GM21381 (cell line): ENCODE data around the gene ZFPM1.

ENCODE experiments used
- ATAC-seq: cut with Tn5 transposase; IDR thresholded peaks from one replicate; pipeline ENCODE4 v1.9.1; 2021; ENCODE audit warnings: mild to moderate bottlenecking, moderate library complexity; ENCODE audit not compliant: unreplicated experiment

Gene ZFPM1

GRCh38 chr16:88525663-88525990 lies 72.5 kb downstream of the ZFPM1 start:
- no peak for ATAC-seq

GRCh38 chr16:88526008-88526905 lies 73.2 kb downstream of the ZFPM1 start:
- no peak for ATAC-seq

DNA sequence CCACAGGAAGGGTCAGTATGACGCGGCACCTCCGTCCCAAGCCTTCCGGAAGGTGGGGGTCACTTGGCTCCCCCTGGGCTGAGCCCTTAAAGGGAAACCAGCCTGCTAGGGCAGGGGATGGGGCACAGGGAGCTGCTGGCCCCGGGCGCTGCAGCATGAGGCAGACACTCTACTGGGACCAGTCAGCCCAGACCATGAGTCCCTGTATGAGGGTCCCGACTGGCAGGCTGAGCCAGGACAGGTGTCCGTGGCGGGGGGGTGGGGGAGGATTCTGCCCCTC lies 73.8 kb downstream of the ZFPM1 start:
- ATAC-seq, result no peak

DNA sequence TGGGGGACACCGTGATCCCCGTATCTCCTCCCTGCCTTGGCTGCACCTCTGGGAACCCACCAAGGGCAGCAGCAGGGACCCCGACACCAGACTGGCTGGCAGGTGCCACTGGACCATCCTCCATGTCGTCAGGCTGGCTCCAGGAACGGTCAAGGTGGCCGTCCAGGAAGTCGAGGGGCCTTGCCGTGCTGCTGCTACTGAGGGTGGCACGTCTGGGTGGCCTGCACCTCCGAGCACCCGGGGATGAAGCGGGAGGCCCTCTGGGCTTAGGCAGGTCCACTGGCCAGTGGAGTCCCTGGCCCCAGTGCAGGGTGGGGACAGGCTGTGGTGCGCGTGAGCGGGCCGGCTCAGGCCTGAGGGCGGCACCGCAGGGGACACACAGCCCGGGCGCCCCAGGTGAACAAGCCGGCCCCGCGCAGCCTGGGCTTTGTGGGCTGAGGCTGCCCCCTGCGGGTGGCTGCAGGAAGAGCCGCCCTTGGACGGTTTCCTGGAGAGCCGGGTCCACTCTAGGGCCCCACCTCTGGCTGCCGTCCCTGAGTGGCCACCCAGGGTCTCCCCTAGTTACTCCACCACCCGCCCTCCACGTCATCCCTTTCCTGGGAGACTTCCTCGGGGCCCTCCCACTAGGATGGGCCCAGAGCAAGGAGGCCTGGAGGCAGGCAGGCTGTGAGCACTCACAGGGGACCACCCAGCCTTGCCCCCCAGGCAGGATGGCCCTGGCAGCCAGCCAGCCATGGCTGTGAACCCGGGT lies 74.3 kb downstream of the ZFPM1 start:
- ATAC-seq, result no peak

- no peak for ATAC-seq
These were observed 75.1 kb downstream of the ZFPM1 start for GRCh38 chr16:88527937-88528743.

DNA sequence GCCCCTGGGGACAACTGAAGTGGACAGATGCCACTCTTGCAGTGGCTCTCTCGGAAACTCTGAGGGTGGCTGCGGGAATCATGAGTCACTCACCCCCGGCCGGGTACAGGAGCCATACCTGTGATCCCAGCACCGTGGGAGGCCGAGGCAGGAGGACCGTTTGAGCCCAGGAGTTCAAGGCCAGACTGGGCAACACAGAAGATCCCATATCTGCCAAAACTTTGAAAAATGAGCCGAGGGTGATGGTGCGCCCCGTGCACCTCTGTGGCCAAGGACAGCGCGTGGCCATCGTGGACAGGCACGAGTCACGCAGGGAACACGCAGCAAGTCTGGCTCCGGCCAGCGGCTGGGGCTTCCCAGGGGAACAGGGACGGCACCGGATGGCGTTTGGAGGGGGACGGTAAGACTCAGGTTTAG lies 75.8 kb downstream of the ZFPM1 start:
- ATAC-seq, result no peak

DNA sequence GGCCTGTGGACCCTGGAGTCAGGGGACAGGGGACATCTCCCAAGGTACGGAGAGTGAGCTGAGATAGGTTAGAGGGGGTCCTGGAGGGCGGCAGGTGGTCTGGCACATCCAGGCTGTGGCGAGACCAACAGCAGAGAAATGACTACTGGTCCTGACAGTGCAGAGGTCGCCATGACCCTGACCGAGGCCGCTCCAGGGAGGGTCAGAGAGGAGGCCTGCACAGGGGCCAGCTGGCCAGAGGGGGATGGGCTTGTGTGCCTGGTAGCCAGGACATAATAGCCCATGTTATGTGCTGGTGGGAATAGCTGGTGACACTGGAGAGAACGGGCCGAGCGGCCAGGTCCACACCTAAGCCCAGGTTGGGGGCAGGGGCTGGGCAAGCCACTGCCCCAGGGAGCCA lies 76.5 kb downstream of the ZFPM1 start:
- no peak for ATAC-seq

- no peak for ATAC-seq
These were observed 77.2 kb downstream of the ZFPM1 start for GRCh38 chr16:88530051-88530857.

DNA sequence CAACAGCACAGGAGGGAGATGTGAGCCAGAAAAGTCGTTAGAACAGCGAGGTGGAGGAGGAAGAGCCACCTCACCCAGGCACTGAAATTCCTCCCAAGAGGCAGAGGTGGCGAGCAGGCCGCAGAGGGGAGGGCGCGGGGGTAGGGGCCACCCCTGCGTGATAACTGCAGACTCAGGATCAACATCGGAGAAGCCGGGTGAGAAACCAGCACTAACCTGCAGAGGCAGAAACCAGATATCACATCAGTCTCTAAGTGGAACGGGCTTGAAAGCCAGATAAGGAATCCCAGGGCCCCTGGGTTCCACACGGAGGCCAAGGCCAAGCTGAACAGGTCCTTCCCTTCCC lies 77.8 kb downstream of the ZFPM1 start:
- no peak for ATAC-seq

DNA sequence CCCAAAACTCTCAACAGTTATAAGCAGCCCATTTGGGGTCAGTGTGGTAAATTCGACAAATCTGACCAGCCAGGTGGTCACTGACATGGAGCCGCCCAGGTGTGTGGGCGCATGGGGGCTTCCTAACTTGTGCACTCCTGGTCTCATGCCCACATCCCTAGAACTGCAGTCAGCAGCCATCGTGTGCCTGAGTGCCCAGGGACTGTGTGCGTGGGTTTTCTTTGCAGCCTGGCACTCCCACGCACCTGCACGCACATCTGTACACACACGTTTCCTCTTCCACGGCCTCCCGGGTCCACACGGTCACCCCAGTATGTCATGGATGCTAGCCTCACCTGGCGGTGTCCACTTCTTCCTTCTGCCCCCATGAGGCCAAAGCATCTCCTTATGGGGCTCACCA lies 78.3 kb downstream of the ZFPM1 start:
- ATAC-seq, result no peak

- ATAC-seq, result no peak
These were observed 78.9 kb downstream of the ZFPM1 start for GRCh38 chr16:88531931-88532433.

DNA sequence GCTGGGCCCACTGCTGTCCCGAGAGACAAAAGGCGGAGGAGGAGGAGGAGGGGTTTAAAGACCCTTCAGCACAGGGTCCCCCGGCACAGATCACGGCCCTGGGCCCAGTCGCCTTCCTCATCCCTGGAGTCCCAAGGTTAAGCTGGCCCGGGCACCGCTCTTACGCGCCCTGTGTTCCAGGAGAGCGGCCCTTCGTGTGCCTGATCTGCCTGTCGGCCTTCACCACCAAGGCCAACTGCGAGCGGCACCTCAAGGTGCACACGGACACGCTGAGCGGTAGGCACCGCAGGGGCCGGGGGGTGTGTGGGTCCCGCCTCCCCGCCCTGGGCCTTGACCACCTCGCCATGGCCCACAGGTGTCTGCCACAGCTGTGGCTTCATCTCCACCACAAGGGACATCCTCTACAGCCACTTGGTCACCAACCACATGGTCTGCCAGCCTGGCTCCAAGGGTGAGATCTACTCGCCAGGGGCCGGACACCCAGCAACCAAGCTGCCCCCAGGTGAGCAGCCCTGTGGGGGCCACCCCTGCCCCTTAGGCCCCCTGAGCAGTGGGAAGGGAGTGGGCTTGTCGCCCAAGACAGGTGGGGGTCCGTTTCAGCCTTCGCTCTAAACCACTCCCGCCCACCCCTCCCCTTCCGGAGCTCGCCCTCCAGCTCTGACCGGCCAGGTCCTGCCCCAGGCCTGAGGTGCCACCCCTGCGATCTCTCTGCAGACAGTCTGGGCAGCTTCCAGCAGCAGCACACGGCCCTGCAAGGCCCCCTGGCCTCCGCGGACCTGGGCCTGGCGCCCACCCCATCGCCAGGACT lies 79.6 kb downstream of the ZFPM1 start:
- ATAC-seq, result no peak

GRCh38 chr16:88533381-88533917 lies 80.4 kb downstream of the ZFPM1 start:
- no peak for ATAC-seq

- ATAC-seq, result peak; percentile 60
These were observed 81.0 kb downstream of the ZFPM1 start for GRCh38 chr16:88533932-88534637.

- no peak for ATAC-seq
These were observed 81.6 kb downstream of the ZFPM1 start for GRCh38 chr16:88534638-88535190.

DNA sequence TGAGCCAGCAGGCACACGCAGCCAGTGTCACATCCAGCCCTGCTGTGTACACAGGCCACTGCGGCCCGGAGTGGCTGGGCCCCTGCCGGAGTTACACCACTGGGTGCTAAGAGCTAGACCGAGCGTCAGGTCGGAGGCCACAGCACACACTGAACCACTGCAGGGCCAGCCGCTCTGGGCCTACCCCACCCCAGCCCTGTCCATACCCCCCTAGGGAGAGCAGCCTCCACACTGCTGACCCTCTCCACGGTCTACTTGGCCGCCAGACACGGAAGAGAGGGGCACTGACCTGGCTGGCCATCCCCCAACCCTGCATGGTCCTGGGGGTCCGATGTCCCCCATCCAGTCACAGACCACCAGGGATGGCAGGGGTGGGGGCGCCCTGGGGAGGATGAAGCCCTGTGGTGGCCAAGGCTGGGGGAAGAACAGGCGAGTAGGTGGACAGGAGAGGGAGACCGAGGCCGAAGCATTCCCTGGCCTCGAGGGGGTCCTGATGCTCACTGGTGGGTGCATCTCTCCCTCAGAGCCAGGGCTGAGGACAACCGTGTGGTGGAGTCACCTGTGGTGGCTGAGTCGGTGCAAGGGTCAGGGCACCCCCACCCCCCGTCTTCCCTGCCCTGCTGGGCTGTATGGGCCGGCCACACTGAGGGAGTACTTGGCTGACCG lies 82.2 kb downstream of the ZFPM1 start:
- ATAC-seq, result no peak

DNA sequence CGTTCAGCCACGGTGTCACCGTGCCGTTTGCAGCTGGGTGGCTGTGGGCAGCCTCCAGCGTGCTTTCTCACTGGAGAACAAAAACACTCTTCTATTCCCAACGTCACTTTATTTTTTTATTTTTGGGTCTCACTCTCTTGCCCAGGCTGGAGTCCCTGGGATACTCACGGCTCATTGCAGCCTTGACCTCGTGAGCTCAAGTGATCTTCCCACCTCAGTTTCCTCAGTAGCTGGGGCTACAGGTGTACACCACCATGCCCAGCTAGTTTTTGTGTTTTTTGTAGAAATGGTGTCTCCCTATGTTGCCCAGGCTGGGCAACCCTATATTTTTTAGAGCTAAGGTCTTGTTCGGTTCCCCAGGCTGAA lies 82.8 kb downstream of the ZFPM1 start:
- no peak for ATAC-seq

DNA sequence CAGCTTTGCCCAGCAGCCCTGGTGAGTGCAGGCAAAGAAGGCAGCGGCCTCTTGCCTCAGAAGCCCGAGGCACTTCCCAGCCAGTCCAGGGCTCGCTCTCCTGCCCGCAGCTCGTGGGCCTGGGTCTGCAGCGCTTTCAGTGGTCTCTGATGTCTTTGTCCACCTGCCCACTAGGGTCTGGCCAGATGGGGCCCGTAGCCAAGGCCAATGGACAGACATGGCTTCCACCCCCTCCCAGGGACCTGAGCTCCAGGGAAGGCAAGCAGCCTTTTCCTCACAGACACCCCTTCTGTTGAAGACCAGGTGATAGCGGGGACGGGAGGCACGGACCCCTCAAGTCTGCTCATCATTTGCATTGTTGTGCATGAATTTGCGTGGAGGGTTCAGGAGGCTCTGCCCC lies 83.4 kb downstream of the ZFPM1 start:
- no peak for ATAC-seq
